Uterus (tissue), 2 donors: Measurements from ENCODE around the gene RGS11.

ENCODE experiments used
- POLR2A ChIP-seq, 2 donors: fragments of 450-650 bp; IDR thresholded peaks; one replicate each; pipeline ENCODE4 v1.6.1; 2016; ENCODE audit warnings: antibody characterized with exemption in 2 of 2, mild to moderate bottlenecking in 1 of 2, moderate library complexity in 1 of 2
- TF ChIP-seq, protein P1 (sequence below), 4 experiments: fragments of 200-600 bp in 2 of 4; fragments of 450-650 bp in 2 of 4; sonication (generic) in 2 of 4; IDR thresholded peaks; one replicate each; pipeline ENCODE4 v1.5.1; 2016 to 2019; ENCODE audit warnings: antibody characterized with exemption in 4 of 4, mild to moderate bottlenecking in 2 of 4, moderate library complexity in 1 of 4

DNA sequence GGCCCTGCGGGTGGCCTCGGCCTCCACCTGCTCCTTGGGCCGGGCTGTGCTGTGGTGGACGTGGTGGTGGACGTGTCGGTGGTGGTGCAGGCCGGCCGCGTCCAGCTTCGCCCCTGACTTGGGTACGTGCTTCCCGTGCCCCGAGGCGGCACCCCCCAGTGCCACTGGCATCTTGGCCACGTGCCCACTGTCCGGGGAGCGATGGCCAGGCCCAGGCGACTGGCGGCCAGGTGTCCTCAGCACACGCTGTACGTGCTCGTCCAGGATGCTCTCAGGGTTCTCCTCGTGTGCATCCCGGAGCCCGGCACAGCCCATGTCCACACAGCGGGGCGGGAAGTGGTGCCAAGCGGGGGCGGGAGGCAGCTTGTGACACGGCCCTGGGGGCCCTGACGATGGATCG, 22.1 kb upstream of the RGS11 start:
- TF ChIP-seq POLR2A (IDR thresholded peaks at IDR 0.05) = no peak
- TF ChIP-seq, protein P1, sequence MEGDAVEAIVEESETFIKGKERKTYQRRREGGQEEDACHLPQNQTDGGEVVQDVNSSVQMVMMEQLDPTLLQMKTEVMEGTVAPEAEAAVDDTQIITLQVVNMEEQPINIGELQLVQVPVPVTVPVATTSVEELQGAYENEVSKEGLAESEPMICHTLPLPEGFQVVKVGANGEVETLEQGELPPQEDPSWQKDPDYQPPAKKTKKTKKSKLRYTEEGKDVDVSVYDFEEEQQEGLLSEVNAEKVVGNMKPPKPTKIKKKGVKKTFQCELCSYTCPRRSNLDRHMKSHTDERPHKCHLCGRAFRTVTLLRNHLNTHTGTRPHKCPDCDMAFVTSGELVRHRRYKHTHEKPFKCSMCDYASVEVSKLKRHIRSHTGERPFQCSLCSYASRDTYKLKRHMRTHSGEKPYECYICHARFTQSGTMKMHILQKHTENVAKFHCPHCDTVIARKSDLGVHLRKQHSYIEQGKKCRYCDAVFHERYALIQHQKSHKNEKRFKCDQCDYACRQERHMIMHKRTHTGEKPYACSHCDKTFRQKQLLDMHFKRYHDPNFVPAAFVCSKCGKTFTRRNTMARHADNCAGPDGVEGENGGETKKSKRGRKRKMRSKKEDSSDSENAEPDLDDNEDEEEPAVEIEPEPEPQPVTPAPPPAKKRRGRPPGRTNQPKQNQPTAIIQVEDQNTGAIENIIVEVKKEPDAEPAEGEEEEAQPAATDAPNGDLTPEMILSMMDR (IDR thresholded peaks at IDR 0.05) = no peak
